GM12892 (cell line): ENCODE measurements around the gene MAMLD1.
"Not testable (repeated sequence)": the region's sequence is repeated elsewhere in the genome, so short reads cannot be mapped to it uniquely, and the experiment has no call there.

Experiments
- DNase-seq: peaks from one replicate; pipeline ENCODE4 v3.0.0; 2011; ENCODE audit not compliant: insufficient read length
- FAIRE-seq: peaks from 2 replicates; lab custom pipeline; 2011; peaks lifted over from hg19 to GRCh38; lab: Jason Lieb, UNC
- POLR2A ChIP-seq: IDR thresholded peaks from 2 replicates; pipeline ENCODE4 v1.6.1; 2011; ENCODE audit warnings: low read depth, low read length, control low read depth
- POLR2AphosphoS5 ChIP-seq: IDR thresholded peaks from 2 replicates; pipeline ENCODE4 v1.6.1; 2011; ENCODE audit warnings: low read depth, low read length, control low read depth
- TAF1 ChIP-seq: IDR thresholded peaks from 2 replicates; pipeline ENCODE4 v1.6.1; 2011; ENCODE audit warnings: low read depth, mild to moderate bottlenecking, control low read depth, low read length, borderline replicate concordance

MAMLD1 gene

GRCh38 chrX:150332023-150332422 lies 31.1 kb upstream of the MAMLD1 start:
- TF ChIP-seq TAF1: no peak
- no peak for TF ChIP-seq POLR2A
- TF ChIP-seq POLR2AphosphoS5: no peak
- DNase-seq (no peak), FAIRE-seq (no peak)

- FAIRE-seq (no peak), DNase-seq (no peak)
- no peak for TF ChIP-seq TAF1
- no peak for TF ChIP-seq POLR2AphosphoS5
- TF ChIP-seq POLR2A: no peak
Measured at GRCh38 chrX:150334100-150334499, 29.0 kb upstream of the MAMLD1 start.

DNA sequence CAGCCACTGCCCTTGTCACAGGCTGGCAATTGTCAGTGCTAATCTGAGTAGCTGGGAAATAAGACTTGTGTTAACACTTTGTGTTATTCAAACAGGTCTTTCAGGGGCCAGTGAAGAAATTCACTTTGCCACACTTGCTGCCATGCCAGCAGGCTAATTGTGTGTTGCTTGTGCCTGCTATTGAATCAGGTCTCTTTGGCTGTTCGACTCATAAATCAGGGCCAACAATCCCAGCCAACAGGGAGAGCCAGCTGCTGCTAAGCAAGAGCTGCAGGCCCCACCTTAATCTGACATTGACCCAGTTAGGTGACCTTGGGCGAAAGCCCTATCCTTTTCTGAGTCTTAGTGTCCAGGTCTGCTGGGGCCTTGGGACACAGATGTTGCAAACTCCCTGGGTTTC lies 28.1 kb upstream of the MAMLD1 start:
- no peak for TF ChIP-seq POLR2A
- TF ChIP-seq POLR2AphosphoS5: no peak
- TF ChIP-seq TAF1: no peak
- DNase-seq (no peak), FAIRE-seq (no peak)

DNA sequence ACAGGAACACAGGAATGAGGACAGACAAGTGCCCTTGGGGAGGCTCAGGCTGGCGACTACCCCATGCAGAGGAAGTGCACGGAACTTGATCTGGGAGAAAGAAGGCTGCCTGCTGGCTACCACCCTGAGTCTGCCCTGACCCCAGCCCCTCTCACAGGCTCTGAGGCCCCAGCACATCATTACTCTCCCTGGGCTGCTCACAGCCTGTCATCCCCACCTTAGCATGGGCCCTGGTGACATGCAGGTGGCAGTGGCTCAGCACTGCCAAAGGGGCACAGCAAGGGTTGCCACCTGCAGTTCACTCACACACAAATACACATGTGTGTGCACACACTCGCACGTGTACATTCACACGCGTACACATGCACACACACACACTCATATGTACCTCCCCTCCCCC lies 26.1 kb upstream of the MAMLD1 start:
- no peak for FAIRE-seq
- TF ChIP-seq TAF1 (no peak), POLR2A (no peak), POLR2AphosphoS5 (no peak)
- no peak for DNase-seq

DNA sequence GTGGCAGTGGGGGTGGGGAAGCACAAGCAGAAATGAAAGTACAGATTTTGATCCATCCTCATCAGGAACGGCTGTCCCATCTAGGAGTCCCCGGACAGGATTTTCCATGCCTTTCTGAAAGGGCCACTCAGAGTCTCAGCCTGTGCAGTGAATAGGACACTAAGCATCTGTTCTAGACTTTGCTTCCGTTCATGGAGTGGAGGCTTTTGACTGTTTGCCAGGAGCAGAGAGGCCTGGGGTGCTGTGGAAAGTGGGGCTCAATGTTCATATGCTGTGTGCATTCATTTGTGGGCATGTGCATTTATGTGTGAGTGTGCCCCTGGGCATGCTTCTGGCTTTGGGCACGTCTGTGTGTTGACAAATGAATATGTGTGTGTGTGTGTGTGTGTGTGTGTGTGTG lies 25.6 kb upstream of the MAMLD1 start:
- DNase-seq: no peak
- TF ChIP-seq POLR2AphosphoS5 (no peak), POLR2A (no peak), TAF1 (no peak)
- no peak for FAIRE-seq

DNA sequence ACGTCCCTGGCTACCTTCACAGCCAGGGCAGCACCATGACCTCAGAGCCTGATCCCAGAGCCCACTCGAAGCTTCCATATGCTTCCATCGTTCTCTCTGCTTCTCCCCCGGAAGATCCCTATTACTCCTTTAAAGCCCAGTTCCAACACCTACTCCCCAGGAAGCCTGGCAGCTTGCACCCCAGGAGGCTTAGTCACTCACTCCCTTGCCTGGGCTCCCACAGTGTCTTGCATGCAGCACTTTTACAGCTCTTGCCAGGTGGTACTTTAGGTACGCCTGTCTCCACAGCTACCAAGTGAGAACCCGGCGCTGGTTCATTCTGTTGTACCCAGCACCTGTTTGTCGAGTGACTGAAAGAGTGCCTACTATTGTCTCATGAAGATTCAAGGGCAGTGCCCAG lies 24.5 kb upstream of the MAMLD1 start:
- TF ChIP-seq POLR2A: no peak
- no peak for TF ChIP-seq TAF1
- no peak for TF ChIP-seq POLR2AphosphoS5
- FAIRE-seq (no peak), DNase-seq (no peak)

DNA sequence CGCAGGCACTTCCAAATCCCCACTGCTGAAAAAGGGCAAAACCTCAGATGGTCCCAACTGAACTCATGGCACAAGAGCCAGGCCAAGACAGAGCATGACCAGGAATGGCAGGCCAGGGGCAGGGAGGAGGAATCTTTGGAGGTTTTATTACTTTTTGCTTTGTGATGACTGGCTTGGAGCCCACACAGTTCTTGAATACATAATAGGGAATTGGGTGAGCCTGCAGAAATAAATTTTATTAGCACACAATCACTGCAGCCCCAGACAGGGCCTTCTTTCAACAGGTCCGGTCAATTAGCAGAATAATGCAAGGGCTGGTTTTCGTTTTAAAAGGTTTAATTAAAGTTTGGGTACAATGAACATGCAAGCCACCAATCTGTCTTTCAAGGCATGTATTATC lies 23.4 kb upstream of the MAMLD1 start:
- no peak for TF ChIP-seq TAF1
- TF ChIP-seq POLR2AphosphoS5: no peak
- DNase-seq (no peak), FAIRE-seq (no peak)

- DNase-seq, FAIRE-seq: not testable (repeated sequence)
Measured at GRCh38 chrX:150340326-150340725, 22.8 kb upstream of the MAMLD1 start.

GRCh38 chrX:150347471-150347870 lies 15.6 kb upstream of the MAMLD1 start:
- FAIRE-seq: no peak
- TF ChIP-seq TAF1: no peak
- no peak for TF ChIP-seq POLR2AphosphoS5
- TF ChIP-seq POLR2A: no peak
- no peak for DNase-seq

DNA sequence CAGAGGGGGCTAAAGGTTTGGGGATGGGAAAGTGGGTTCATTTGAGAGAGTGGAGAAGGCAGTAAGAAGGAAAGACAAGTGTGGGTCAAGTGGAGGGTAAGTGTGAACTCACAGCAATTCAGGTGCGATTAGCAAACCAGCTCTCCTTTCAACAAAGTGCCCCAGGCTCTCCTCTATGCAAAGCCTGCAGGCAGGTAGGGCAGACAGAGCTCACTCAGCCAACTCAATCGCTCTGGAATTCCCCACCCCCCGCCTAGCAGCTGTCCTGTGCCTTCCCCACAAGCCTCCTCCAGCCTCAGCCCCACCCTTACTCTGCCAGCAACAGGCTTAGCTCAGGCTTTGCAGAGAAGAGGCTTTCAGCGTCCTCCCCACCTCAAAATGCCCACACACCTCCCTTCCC lies 14.8 kb upstream of the MAMLD1 start:
- no peak for TF ChIP-seq POLR2A
- no peak for TF ChIP-seq TAF1
- TF ChIP-seq POLR2AphosphoS5: no peak
- DNase-seq (no peak), FAIRE-seq (no peak)

GRCh38 chrX:150352114-150352513 lies 11.0 kb upstream of the MAMLD1 start:
- FAIRE-seq: no peak
- TF ChIP-seq TAF1 (no peak), POLR2AphosphoS5 (no peak), POLR2A (no peak)
- no peak for DNase-seq

GRCh38 chrX:150352581-150352980 lies 10.5 kb upstream of the MAMLD1 start:
- FAIRE-seq (no peak), DNase-seq (no peak)
- TF ChIP-seq POLR2A (no peak), TAF1 (no peak), POLR2AphosphoS5 (no peak)

DNA sequence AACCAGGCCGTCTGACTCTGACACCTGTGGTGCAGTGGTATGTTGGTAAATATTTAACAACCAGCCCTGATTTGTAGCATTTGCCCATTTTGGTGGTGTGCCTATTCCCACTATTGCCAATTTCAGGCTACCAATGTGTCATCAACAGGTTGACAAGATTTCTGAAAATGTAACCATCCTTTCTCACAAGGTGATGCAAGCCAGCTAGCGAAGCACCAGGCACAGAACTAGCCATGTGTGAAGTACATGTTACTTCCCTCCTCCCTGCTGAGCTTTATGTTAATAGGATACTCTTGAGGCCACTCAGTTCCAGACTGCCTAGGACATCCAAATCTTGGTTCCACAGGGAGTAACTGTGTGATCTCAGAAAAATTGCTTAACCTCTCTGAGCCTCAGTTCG lies 7.2 kb upstream of the MAMLD1 start:
- TF ChIP-seq POLR2A: no peak
- TF ChIP-seq POLR2AphosphoS5: no peak
- no peak for TF ChIP-seq TAF1
- no peak for DNase-seq
- FAIRE-seq: no peak

DNA sequence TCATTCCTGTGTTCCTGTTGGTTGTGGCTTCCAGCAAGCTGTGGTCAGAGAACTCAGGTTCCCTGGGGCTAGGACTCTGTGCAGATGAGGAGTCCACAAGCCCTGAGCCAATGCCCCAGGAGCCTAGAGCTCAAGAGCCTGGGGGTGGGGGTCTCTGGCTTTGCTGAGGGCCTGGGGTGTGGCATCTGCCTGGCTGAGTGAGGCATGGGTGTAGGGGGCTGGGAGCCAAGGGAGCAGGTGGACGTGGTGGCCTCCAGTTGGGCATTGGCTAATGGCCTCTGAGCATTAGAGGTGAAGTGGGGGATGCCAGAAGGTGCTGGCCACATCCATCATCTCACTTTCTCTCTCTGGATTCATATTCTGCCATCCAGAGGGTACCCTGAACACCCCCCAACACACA lies 5.3 kb upstream of the MAMLD1 start:
- no peak for TF ChIP-seq POLR2AphosphoS5
- TF ChIP-seq TAF1: no peak
- no peak for TF ChIP-seq POLR2A
- DNase-seq (no peak), FAIRE-seq (no peak)
